PC-3 (cell line): ENCODE measurements around the gene SUGT1.

Experiments used
- EZH2phosphoT487 ChIP-seq: fragments of 300-600 bp; sonication (generic); IDR thresholded peaks from 2 replicates; pipeline ENCODE4 v1.6.1; 2018; ENCODE audit warnings: mild to moderate bottlenecking, antibody characterized with exemption, low read length, borderline replicate concordance
- TF ChIP-seq, protein P1 (sequence below): fragments of 300-600 bp; sonication (generic); conservative IDR thresholded peaks from 2 replicates; pipeline ENCODE4 v1.5.1; 2017; ENCODE audit warnings: antibody characterized with exemption, low read depth, mild to moderate bottlenecking, low read length

DNA sequence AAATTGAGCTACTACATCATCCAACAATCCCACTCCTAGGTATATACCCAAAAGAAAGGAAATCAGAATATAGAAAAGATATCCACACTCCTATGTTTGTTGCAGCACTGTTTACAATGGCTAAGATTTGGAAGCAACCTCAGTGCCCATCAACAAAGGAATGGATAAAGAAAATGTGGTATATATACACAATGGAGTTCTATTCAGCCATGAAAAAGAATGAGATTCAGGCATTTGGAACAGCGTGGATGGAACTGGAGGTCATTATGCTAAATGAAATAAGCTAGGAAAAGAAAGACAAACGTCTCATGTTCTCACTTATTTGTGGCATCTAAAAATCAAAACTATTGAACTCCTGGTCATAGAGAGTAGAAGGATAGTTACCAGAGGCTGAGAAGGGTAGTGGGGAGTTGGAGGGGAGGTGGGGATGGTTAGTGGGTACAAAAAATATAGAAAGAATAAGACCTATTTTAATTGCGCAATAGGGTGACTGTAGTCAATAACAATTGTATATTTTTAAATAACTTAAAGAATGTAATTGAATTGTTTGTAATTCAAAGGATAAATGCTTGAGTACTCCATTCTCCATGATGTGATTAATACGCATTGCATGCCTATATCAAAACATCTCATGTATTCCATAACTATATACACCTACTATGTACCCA is 37.4 kb upstream of the SUGT1 start:
- no peak for TF ChIP-seq EZH2phosphoT487
- TF ChIP-seq, protein P1, sequence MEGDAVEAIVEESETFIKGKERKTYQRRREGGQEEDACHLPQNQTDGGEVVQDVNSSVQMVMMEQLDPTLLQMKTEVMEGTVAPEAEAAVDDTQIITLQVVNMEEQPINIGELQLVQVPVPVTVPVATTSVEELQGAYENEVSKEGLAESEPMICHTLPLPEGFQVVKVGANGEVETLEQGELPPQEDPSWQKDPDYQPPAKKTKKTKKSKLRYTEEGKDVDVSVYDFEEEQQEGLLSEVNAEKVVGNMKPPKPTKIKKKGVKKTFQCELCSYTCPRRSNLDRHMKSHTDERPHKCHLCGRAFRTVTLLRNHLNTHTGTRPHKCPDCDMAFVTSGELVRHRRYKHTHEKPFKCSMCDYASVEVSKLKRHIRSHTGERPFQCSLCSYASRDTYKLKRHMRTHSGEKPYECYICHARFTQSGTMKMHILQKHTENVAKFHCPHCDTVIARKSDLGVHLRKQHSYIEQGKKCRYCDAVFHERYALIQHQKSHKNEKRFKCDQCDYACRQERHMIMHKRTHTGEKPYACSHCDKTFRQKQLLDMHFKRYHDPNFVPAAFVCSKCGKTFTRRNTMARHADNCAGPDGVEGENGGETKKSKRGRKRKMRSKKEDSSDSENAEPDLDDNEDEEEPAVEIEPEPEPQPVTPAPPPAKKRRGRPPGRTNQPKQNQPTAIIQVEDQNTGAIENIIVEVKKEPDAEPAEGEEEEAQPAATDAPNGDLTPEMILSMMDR, result no peak
